HG03064 (cell line): ENCODE data around the gene TENT4A.

Experiments
- ATAC-seq: cut with Tn5 transposase; IDR thresholded peaks from one replicate; pipeline ENCODE4 v1.9.1; 2021; ENCODE audit warnings: low read depth; ENCODE audit not compliant: unreplicated experiment

TENT4A gene

DNA sequence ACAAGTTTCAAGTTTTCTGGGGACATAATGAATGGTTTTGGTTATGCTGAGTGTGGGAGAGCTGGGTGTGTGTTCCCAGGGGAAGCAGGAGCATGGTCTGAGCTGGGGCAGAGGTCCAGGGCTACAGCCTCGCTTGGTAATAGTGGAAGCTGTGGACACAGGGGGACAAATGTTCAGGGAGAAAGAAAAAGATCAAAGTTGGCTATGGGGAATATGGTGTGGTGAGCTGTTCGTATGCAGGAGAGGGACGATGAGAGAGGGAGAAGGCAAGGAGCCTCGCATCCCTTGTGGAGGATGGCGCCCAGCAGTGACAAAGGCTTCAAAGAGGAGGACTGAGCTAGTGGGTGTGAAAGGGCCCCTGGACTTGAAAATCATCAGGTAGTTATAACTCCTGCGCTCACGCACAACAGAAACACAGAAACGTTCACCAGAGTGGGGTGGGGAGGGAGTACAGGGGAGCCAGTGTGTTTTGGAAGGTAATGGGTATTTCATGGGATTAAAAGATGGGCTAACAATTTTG, 77.2 kb downstream of the TENT4A start:
- ATAC-seq, result no peak

DNA sequence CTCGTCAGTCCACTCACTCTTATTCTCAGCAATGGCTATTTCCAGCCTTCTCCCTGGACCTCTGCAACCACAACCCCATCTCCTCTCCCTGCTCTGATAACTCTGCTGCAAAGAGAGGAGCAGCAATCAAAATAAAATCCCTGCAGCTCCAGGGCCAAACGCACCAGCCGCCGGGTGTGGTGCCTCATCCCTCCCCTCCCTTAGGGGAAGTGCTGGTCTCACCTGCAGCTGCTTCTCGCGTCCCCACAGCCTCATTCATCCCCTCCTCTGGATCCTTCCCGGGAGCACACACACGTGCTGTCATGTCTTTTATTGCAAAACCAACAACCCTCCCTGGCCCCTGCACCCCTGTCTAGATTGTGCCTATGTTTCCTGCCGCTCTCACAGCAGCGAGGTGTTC, 77.8 kb downstream of the TENT4A start:
- no peak for ATAC-seq

DNA sequence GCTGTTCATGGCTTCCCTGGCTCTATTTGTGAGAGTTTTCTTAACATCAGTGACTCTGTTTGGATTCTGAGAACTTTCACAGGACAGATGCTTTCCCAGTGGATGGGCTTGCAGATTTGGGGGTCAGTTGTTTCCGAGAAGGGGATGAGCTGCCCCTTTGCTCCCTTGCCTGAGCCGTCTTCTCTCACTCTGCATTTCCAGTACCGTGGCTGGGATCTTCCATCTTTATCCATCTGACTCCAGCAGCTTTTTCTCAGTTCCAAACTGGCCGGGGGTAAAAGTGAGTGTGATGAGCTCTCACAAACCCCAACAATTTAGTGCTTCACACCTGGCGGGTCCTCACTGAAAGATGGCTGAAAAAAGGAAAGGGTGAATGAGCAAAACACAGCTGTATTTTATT, 79.1 kb downstream of the TENT4A start:
- ATAC-seq, result no peak

DNA sequence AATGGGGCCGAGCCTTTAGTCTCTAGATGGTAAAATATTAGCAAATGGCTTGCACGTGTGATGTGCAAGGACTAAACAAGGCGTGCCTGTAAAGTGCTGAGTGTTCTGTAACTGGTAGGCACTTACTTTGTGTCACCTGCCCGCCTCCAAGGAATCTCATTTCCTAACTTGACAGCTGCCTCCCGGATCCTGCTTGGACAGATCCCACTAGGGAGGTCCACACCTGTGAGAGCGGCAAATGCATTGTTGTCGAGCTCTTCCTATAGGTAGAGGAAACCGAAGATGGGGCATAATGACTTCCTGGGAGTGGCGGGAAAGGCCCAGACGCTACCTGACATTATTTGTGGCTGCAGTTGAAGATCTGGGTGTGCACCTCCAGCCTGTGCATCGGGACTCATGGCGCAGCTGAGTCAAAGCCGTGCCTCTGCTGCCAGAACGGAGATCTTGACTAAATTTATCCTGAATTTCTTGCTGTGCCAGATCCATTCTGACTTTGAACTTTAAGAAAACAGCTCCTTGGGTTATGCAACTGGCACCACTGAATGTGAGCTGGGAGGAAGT, 79.8 kb downstream of the TENT4A start:
- no peak for ATAC-seq

DNA sequence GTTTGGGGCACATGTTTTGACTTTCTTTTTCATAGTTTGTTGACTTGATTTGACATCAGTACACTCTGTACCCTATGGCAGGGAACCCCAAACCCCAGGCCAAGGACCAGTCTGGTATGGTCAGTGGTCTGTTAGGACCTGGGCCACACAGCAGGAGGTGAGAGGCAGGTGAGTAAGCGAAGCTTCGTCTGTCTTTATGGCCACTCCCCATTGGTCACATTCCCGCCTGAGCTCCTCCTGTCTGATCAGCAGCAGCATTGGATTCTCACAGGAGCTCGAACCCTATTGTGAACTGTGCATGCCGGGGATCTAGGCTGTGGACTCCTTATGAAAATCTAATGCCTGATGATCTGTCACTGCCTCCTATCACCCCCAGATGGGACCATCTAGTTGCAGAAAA, 88.0 kb downstream of the TENT4A start:
- ATAC-seq, result no peak

DNA sequence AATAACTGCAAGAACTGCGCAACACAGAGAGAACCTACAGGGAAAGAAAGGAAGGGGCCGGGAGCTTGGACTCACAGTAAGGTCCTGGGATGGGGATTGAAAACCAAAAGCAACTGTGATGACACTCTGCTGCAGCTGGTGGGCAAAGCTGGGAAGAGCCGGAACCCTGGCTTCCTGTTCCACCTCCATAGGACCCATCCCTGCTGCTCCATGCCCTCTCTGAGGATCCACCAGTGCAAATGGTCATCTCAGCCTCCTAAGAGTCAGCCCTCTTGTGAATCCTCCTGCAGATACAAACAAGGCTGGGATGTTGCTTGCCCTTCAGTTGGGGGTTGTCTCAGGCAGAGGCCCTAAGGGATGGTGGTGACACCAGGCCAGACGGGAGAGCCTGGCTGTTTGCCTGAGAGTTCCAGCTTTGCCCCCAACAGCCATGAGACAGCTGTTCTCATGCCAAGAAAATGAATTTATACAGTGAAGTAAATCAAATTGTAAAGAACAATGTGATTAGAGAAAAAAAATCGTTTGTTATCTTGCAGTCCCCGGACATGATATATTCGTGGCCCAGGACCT, 90.8 kb downstream of the TENT4A start:
- ATAC-seq, result no peak

DNA sequence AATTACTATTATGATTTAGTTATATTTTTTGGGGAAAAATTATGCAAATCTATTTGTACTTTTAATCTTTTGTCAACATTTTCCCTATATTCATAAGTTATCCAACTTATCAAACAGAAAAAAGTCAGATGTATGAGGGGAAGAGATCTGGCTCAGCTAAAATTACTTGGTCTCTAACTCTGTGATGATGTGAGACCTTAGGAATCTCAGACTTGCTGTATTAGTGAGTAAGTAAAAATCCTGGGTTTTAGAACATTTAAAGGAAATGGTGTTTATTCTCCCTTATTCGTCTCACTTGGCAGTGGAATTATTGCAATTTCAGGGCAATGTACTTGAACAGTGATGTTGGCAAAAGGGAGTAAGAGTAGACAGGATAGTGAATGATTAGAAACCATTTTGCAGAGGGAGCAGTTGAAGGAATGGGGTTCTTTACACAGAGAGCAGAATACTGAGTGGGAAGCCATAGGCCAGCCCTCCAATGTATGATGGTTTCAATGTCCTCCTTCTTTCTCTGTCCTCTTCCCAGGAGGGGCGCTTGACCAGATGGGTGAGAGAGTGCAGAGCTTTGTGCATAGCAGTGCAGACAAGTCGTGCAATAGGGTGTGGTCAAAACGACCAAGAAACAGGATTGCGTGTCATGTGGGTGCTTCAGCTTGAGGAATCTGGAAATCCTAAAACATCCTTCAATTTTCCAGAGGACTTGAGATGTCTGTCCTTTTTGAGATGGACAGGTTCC, 91.7 kb downstream of the TENT4A start:
- no peak for ATAC-seq

DNA sequence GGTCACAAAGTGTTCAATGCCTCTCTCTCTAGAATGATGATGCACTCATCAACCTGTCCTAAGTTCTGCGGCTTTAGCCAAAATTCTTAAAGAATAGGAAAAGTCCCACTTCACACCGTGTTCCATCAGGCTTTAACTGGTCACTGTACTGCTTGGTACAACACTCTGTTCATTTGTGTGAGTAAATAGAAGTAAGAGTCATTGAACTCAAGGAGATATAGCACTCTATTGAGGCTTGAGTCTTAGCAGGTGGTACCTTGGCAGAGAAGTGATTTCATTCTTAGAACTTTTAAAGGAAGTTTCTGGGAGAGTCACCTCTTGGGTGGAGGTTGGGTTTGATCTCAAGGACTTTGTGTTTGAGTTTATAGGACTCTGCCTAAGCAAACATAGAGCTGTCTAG, 92.6 kb downstream of the TENT4A start:
- no peak for ATAC-seq
